ENCODE data around the gene RRAGC. TPM values are rescaled to one million over a fixed set of nuclear protein-coding genes. Genes with fewer than 3 reads are reported as not detected.

The RRAGC gene
- total and polyA plus RNA-seq, 3 experiments from 2014 or later: 10.3 to 21.9 (median 20.6) TPM

DNA sequence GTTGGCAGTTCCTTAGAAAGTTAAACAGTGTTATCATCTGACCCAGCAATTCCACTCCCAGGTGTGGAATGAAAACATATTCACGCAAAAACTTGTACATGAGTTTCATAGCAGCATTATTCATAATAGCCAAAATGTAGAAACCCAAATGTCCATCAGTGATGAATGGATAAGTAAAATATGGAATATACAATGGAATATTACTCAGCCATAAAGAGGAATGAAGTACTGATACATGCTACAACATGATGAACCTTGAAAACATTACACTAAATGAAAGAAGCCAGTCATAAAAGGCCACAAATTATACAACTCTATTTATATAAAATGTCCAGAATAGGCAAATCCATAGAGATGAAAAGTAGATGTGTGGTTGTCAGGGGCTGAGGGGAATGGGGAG is 53.5 kb downstream of the RRAGC start:
- Mint-ChIP-seq H3K9me3 (peaks cover 0 to 2% (median 0%) of the 10 kb centered on the region in 5 donors), H3K4me1 (peaks cover 3 to 11% (median 10%) of the 10 kb centered on the region in 3 donors), H3K27me3 (peaks cover 56 to 76% of the 10 kb centered on the region in 2 donors), H3K4me3 (no peak overlapping the region), H3K36me3 (no peaks in the 10 kb centered on the region), H3K27ac (no peak overlapping the region)
- no peaks in the 10 kb centered on the region for H3K9me3 ChIP-seq (ENCODE audit: low read length)
- H3K27me3 ChIP-seq (ENCODE audit: insufficient read depth, low read length, poor library complexity, severe bottlenecking): peaks cover 19% of the 10 kb centered on the region
- H3K36me3 ChIP-seq (ENCODE audit: insufficient read depth, low read length): no peaks in the 10 kb centered on the region
- ChIA-PET POLR2A (no interaction called here), CTCF (no interaction called here)
- H3K27ac ChIP-seq (ENCODE audit: low read depth, low read length): no peak overlapping the region
- H3K4me1 ChIP-seq (ENCODE audit: insufficient read depth, low read length): no peaks in the 10 kb centered on the region
- DNase-seq: no peak
- no peak overlapping the region for H3K4me3 ChIP-seq (ENCODE audit: low read length)

DNA sequence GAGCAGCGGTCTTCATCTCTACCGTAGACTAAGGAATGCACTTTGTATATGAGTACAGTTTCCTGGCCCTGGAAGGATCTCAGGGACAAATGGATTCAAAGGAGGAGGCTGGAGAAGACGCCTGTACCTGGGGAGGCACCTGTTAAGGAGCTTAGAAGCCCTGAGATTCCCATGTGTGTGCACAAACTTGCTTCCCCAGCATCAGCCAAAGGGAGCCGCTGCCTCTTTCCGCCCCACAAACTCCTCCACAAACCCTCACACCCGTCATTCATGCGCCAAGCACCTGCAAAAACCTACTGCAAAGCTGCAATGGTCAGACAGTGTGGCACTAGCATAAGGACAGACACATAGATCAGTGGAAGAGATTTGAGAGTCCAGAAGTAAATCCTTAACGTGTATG is 54.5 kb downstream of the RRAGC start:
- H3K36me3 Mint-ChIP-seq: no peaks in the 10 kb centered on the region
- H3K36me3 ChIP-seq (ENCODE audit: insufficient read depth, low read length): no peaks in the 10 kb centered on the region
- peaks cover 0 to 2% (median 0%) of the 10 kb centered on the region in 5 donors for H3K9me3 Mint-ChIP-seq
- H3K4me3 ChIP-seq (ENCODE audit: low read length): no peak overlapping the region
- ChIA-PET CTCF (no interaction called here), POLR2A (no interaction called here)
- no peaks in the 10 kb centered on the region for H3K4me1 ChIP-seq (ENCODE audit: insufficient read depth, low read length)
- H3K4me1 Mint-ChIP-seq: peaks cover 3 to 11% (median 10%) of the 10 kb centered on the region in 3 donors
- H3K27me3 Mint-ChIP-seq: peaks cover 49 to 72% of the 10 kb centered on the region in 2 donors
- no peak for DNase-seq
- H3K4me3 Mint-ChIP-seq: no peak overlapping the region
- H3K27ac Mint-ChIP-seq: no peak overlapping the region
- H3K27ac ChIP-seq (ENCODE audit: low read depth, low read length): no peak overlapping the region
- peaks cover 19% of the 10 kb centered on the region for H3K27me3 ChIP-seq (ENCODE audit: insufficient read depth, low read length, poor library complexity, severe bottlenecking)
- no peaks in the 10 kb centered on the region for H3K9me3 ChIP-seq (ENCODE audit: low read length)

DNA sequence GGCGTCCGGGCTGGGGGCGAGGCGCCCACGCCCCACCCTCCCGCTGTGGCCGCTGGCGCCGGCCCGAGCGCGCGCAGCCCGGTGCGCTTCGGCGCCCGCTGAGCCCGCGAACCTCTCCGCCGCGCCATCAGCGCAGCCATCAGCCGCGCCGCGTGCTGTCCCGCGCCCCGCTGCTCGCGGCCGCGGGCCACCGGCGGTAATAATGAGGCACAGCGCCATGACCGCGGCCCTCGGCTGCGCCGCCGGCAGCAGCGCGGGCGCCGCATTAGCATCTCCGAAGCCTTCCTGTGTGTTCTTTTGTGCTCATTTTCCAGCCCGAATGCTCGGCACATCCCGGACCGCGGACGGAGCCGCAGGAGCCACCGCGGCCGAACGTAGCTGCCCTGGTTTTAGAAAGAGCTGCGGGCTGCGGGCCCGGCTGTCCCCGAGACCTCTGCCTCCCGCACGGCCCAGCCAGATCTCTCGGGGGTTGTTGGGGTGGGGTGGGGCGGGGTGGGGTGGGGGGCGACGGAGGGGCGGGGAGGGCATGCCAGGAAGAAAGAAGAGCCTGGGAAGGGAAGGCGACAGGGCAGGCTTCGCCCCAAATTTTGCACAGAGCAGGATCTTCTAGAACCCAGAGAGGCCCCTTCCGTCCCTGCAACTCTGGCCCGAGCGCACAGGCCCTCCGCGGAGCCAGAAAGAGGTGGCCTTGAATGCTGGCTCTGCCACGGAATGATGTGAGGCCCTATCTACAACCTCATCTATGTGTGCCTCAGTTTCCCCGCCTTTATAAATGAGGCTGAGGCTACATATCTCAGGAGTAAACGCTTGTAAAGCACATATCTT is 55.3 kb downstream of the RRAGC start:
- H3K36me3 Mint-ChIP-seq: no peaks in the 10 kb centered on the region
- CTCF ChIA-PET: no interaction called here
- H3K4me1 Mint-ChIP-seq: peaks cover 3 to 11% (median 10%) of the 10 kb centered on the region in 3 donors

DNA sequence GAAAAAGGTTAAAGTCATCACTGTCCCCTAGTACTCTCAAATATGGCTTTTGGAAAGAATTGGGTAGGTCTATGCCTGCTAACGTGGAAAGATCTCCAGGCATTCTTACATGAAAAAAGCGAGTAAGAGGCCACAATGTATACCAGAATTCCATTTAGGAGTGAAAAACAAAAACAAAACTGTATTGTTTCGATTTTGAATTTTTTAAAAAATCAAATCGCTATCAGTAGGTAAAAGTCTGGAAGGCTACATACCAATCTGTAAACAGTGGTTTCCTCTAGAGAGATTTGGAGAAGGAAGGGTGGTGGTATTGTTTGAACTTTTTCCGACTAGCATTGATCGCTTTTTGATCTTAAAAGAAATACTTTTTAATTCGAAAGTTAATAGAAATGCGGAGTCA is 55.9 kb downstream of the RRAGC start:
- no peaks in the 10 kb centered on the region for H3K36me3 ChIP-seq (ENCODE audit: insufficient read depth, low read length)
- no peak overlapping the region for H3K27ac Mint-ChIP-seq
- H3K4me1 ChIP-seq (ENCODE audit: insufficient read depth, low read length): no peaks in the 10 kb centered on the region
- peaks cover 0 to 2% (median 0%) of the 10 kb centered on the region in 5 donors for H3K9me3 Mint-ChIP-seq
- CTCF ChIA-PET: no interaction called here
- POLR2A ChIA-PET: no interaction called here
- H3K27me3 ChIP-seq (ENCODE audit: insufficient read depth, low read length, poor library complexity, severe bottlenecking): peaks cover 19% of the 10 kb centered on the region
- H3K9me3 ChIP-seq (ENCODE audit: low read length): no peaks in the 10 kb centered on the region
- no peak for DNase-seq
- H3K4me1 Mint-ChIP-seq: peaks cover 3 to 11% (median 10%) of the 10 kb centered on the region in 3 donors
- no peak overlapping the region for H3K4me3 ChIP-seq (ENCODE audit: low read length)
- H3K36me3 Mint-ChIP-seq: no peaks in the 10 kb centered on the region
- no peak overlapping the region for H3K27ac ChIP-seq (ENCODE audit: low read depth, low read length)
- H3K4me3 Mint-ChIP-seq: peak overlapping the region in 4 of 7 donors; percentile 45 to 67 (median 56)
- peaks cover 45 to 63% of the 10 kb centered on the region in 2 donors for H3K27me3 Mint-ChIP-seq

More for the DNA sequence above, 55.3 kb downstream of the RRAGC start:
- DNase-seq: no peak
- POLR2A ChIA-PET: no interaction called here
- H3K9me3 Mint-ChIP-seq: peaks cover 0 to 2% (median 0%) of the 10 kb centered on the region in 5 donors
- H3K27me3 Mint-ChIP-seq: peaks cover 49 to 69% of the 10 kb centered on the region in 2 donors
- Histone ChIP-seq H3K27ac (ENCODE audit: low read depth, low read length) (no peak overlapping the region), H3K9me3 (ENCODE audit: low read length) (no peaks in the 10 kb centered on the region), H3K36me3 (ENCODE audit: insufficient read depth, low read length) (no peaks in the 10 kb centered on the region), H3K4me3 (ENCODE audit: low read length) (no peak overlapping the region), H3K27me3 (ENCODE audit: insufficient read depth, low read length, poor library complexity, severe bottlenecking) (peaks cover 19% of the 10 kb centered on the region), H3K4me1 (ENCODE audit: insufficient read depth, low read length) (no peaks in the 10 kb centered on the region)
- H3K27ac Mint-ChIP-seq: no peak overlapping the region
- H3K4me3 Mint-ChIP-seq: peak overlapping the region in 4 of 7 donors; percentile 23 to 56 (median 42)

DNA sequence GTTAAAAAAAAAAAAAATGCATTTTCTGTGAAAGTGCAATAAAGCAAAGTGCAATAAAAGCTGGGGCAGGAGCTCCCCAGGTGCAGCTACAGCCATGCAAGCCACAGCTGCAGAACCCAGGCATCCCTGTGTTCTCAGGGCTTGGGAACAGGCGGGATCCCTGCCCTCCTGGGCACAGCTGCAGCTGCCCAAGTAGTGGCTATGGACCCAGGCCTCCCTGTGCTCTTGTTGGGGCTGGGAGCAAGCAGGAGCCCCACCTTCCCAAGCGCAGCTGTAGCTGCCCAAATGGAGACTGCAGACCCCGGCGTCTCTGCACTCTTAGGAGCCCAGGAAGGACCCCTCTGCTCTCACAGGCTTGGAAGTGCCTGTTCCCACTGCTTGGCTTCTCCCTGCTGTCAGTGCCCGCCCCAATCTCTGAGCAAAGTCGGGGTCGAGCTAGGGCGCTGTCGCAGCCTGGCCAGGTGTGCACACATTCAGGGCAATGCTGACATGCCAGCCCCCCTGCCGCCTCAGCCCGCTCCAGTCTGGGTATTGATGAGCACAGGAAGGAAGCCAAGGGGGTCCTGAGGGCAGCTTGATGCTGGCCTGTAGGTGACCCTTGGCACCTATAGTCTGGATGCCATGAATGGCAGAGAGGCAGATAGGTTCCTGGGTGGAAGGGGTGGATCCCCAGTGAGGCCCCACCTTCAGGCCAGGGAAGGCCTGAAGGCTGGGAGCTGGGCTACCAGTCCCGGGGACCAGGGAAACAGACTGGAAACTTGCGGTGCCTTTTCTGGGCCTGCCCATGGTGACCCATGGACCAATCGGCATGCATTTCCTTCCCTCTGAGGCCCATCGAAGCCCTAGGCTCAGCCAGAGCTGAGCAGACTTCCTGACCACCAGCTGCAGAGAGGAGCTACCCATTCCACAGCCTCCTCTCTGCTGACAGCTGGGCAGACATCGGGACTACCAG is 58.6 kb downstream of the RRAGC start:
- POLR2A ChIA-PET: no interaction called here
- peaks cover 27 to 44% of the 10 kb centered on the region in 2 donors for H3K27me3 Mint-ChIP-seq
- H3K27ac Mint-ChIP-seq: no peak overlapping the region
- H3K36me3 ChIP-seq (ENCODE audit: insufficient read depth, low read length): no peaks in the 10 kb centered on the region
- H3K36me3 Mint-ChIP-seq: no peaks in the 10 kb centered on the region
- H3K27ac ChIP-seq (ENCODE audit: low read depth, low read length): no peak overlapping the region
- DNase-seq: no peak
- no peaks in the 10 kb centered on the region for H3K9me3 ChIP-seq (ENCODE audit: low read length)
- no peak overlapping the region for H3K4me3 ChIP-seq (ENCODE audit: low read length)
- H3K9me3 Mint-ChIP-seq: no peaks in the 10 kb centered on the region
- H3K4me1 Mint-ChIP-seq: peaks cover 3 to 11% (median 10%) of the 10 kb centered on the region in 3 donors
- H3K4me3 Mint-ChIP-seq: no peak overlapping the region
- peaks cover 12% of the 10 kb centered on the region for H3K27me3 ChIP-seq (ENCODE audit: insufficient read depth, low read length, poor library complexity, severe bottlenecking)
- H3K4me1 ChIP-seq (ENCODE audit: insufficient read depth, low read length): no peaks in the 10 kb centered on the region
- CTCF ChIA-PET: no interaction called here

DNA sequence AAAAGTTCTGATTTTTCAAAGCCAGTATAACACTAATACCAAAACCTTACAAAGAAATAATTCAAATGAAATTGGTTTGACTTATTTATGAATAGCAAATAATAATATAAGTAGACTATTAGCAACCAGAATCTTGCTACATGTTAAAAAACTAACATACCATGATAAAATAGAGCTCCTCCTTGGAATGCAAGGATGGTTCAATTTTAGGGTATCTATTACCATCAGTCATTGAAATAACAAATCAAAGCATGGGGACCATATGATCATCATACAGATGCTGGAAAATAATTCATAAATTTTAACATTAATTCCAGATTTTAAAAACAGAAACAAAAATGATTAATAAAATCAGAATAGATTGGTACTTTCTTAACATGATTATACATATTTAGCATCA is 66.3 kb downstream of the RRAGC start:
- Histone ChIP-seq H3K4me1 (ENCODE audit: insufficient read depth, low read length) (no peaks in the 10 kb centered on the region), H3K36me3 (ENCODE audit: insufficient read depth, low read length) (no peaks in the 10 kb centered on the region), H3K27me3 (ENCODE audit: insufficient read depth, low read length, poor library complexity, severe bottlenecking) (peaks cover 13% of the 10 kb centered on the region), H3K4me3 (ENCODE audit: low read length) (no peak overlapping the region), H3K27ac (ENCODE audit: low read depth, low read length) (no peak overlapping the region), H3K9me3 (ENCODE audit: low read length) (peaks cover 8% of the 10 kb centered on the region)
- no peak for DNase-seq
- peaks cover 9 to 25% (median 20%) of the 10 kb centered on the region in 5 donors for H3K9me3 Mint-ChIP-seq
- H3K27ac Mint-ChIP-seq: no peak overlapping the region
- POLR2A ChIA-PET: no interaction called here
- no peak overlapping the region for H3K4me3 Mint-ChIP-seq
- H3K27me3 Mint-ChIP-seq: peaks cover 35 to 65% of the 10 kb centered on the region in 2 donors
- peaks cover 0 to 4% (median 0%) of the 10 kb centered on the region in 3 donors for H3K36me3 Mint-ChIP-seq
- CTCF ChIA-PET: no interaction called here
- no peaks in the 10 kb centered on the region for H3K4me1 Mint-ChIP-seq

GRCh38 chr1:38791892-38792291 is 67.7 kb downstream of the RRAGC start:
- ChIA-PET POLR2A (no interaction called here), CTCF (no interaction called here)
- DNase-seq: no peak
- no peaks in the 10 kb centered on the region for H3K4me1 ChIP-seq (ENCODE audit: insufficient read depth, low read length)
- H3K27me3 Mint-ChIP-seq: peaks cover 45 to 74% of the 10 kb centered on the region in 2 donors
- peaks cover 9 to 25% (median 20%) of the 10 kb centered on the region in 5 donors for H3K9me3 Mint-ChIP-seq
- no peak overlapping the region for H3K4me3 Mint-ChIP-seq
- no peak overlapping the region for H3K27ac Mint-ChIP-seq
- no peaks in the 10 kb centered on the region for H3K36me3 ChIP-seq (ENCODE audit: insufficient read depth, low read length)
- H3K4me3 ChIP-seq (ENCODE audit: low read length): no peak overlapping the region
- H3K27me3 ChIP-seq (ENCODE audit: insufficient read depth, low read length, poor library complexity, severe bottlenecking): peaks cover 13% of the 10 kb centered on the region
- no peaks in the 10 kb centered on the region for H3K4me1 Mint-ChIP-seq
- H3K36me3 Mint-ChIP-seq: peaks cover 0 to 4% (median 0%) of the 10 kb centered on the region in 3 donors
- H3K27ac ChIP-seq (ENCODE audit: low read depth, low read length): no peak overlapping the region
- peaks cover 8% of the 10 kb centered on the region for H3K9me3 ChIP-seq (ENCODE audit: low read length)

DNA sequence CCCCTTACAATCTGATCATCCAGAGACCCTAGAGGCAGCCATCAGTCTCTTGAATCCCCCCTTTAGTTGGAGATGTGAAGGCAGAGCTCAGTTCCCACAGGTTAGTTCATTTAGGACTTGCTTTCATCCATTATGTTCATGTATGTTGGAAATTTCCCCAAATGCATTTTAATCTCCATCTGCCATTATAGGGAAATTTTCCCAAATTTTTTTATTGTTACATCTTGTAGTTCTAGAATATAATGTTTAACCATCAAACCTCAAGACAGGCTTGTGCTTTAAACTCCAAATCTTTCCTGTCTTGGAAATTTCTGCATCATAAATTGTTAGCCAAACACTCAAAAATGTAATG is 68.4 kb downstream of the RRAGC start:
- CTCF ChIA-PET: no interaction called here
- H3K9me3 ChIP-seq (ENCODE audit: low read length): peaks cover 8% of the 10 kb centered on the region
- H3K27me3 ChIP-seq (ENCODE audit: insufficient read depth, low read length, poor library complexity, severe bottlenecking): peaks cover 13% of the 10 kb centered on the region
- no peak for DNase-seq
- H3K9me3 Mint-ChIP-seq: peaks cover 9 to 25% (median 20%) of the 10 kb centered on the region in 5 donors
- H3K4me3 ChIP-seq (ENCODE audit: low read length): no peak overlapping the region
- no peaks in the 10 kb centered on the region for H3K36me3 ChIP-seq (ENCODE audit: insufficient read depth, low read length)
- peaks cover 0 to 4% (median 0%) of the 10 kb centered on the region in 3 donors for H3K36me3 Mint-ChIP-seq
- H3K4me1 Mint-ChIP-seq: no peaks in the 10 kb centered on the region
- H3K27ac ChIP-seq (ENCODE audit: low read depth, low read length): no peak overlapping the region
- H3K27ac Mint-ChIP-seq: no peak overlapping the region
- POLR2A ChIA-PET: no interaction called here
- H3K27me3 Mint-ChIP-seq: peaks cover 45 to 79% of the 10 kb centered on the region in 2 donors
- no peak overlapping the region for H3K4me3 Mint-ChIP-seq
- H3K4me1 ChIP-seq (ENCODE audit: insufficient read depth, low read length): no peaks in the 10 kb centered on the region

Data from CD8-positive, alpha-beta memory T cell (primary cell).